B cell (primary cell): Measurements from ENCODE around the gene MAGI2.

Source experiments
- CTCF ChIP-seq: fragments of 200-600 bp; IDR thresholded peaks from one replicate; pipeline ENCODE4 v1.8.0; 2022; ENCODE audit warnings: antibody characterized with exemption, mild to moderate bottlenecking
- EZH2 ChIP-seq: IDR thresholded peaks from 2 replicates; pipeline ENCODE4 v1.6.1; 2012; ENCODE audit warnings: borderline replicate concordance, low read depth, mild to moderate bottlenecking, moderate library complexity, low read length; ENCODE audit not compliant: insufficient read depth, poor library complexity, severe bottlenecking

GRCh38 chr7:78316110-78316509 lies 1137.4 kb downstream of the MAGI2 start:
- TF ChIP-seq EZH2: no peak
- TF ChIP-seq CTCF: no peak
